Measurements from ENCODE around the gene SKIDA1.

- TF ChIP-seq, protein P1, sequence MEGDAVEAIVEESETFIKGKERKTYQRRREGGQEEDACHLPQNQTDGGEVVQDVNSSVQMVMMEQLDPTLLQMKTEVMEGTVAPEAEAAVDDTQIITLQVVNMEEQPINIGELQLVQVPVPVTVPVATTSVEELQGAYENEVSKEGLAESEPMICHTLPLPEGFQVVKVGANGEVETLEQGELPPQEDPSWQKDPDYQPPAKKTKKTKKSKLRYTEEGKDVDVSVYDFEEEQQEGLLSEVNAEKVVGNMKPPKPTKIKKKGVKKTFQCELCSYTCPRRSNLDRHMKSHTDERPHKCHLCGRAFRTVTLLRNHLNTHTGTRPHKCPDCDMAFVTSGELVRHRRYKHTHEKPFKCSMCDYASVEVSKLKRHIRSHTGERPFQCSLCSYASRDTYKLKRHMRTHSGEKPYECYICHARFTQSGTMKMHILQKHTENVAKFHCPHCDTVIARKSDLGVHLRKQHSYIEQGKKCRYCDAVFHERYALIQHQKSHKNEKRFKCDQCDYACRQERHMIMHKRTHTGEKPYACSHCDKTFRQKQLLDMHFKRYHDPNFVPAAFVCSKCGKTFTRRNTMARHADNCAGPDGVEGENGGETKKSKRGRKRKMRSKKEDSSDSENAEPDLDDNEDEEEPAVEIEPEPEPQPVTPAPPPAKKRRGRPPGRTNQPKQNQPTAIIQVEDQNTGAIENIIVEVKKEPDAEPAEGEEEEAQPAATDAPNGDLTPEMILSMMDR (IDR thresholded peaks at IDR 0.05): peak; percentile 47; the same call in 1 of the 2 replicates
- no peak for TF ChIP-seq SIN3A (IDR thresholded peaks at IDR 0.05; ENCODE audit: borderline replicate concordance, insufficient read depth, low read depth, low read length)
- no peak for TF ChIP-seq TCF7L2 (IDR thresholded peaks at IDR 0.05; ENCODE audit: low read depth, low read length)
- peak; percentile 67; the same call in 1 of the 2 replicates for TF ChIP-seq POLR2AphosphoS5 (IDR thresholded peaks at IDR 0.05; ENCODE audit: low read depth, low read length)
Observed at GRCh38 chr10:21496343-21497176, 28.9 kb downstream of the SKIDA1 start.
